ENCODE data around the gene HAUS2. TPM values are rescaled to one million over a fixed set of nuclear protein-coding genes. Genes with fewer than 3 reads are reported as not detected.

Gene HAUS2
- total RNA-seq, 1 experiment from 2014 or later: 29.6 TPM

DNA sequence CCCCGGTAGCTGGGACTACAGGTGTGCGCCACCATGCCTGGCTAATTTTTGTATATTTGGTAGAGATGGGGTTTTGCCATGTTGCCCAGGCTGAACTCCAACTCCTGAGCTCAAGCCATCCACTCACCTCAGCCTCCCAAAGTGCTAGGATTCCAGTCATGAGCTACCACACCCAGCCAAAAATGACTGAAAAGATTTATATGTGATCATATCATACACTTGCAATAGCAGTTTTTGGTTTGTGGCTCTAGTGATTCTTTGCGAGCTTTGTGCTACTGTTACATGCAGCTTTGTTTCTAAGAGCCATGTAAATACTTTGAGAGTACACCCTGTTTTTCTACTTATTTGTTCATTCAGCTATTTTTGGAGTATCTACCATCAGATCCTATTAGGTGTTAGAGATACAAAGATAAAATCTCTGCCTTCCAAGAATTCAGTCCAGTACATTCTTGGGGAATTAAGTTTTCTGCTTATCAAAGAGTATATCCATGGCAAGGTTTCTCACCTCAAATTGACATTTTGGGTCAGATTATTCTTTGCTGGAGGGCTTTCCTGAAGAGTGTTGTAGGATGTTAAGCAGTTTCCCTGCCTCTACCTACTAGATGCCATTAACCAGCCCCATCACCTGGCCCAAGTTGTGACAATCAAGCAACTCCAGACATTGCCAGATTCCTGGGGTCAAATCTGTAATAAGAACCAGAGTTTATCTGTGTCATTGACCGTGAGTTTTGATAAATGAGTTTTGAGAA lies 38.2 kb upstream of the HAUS2 start:
- POLR2A ChIA-PET: interaction anchor here (0.8 to 2.7 kb wide), 6 partner anchors 9 to 38 kb away, joined by 3 to 26 read pairs (median 8); partner anchors contain the start of genes HAUS2, LRRC57, SNAP23 and ZNF106
- no peak for DNase-seq (ENCODE audit: unreplicated experiment)
- CTCF ChIA-PET: interaction anchor here (0.5 to 1.7 kb wide), 3 partner anchors 15 to 165 kb away, joined by 3 to 5 read pairs (median 4); partner anchors contain the start of gene SNAP23
- Mint-ChIP-seq H3K9me3 (ENCODE audit: unreplicated experiment) (no peaks in the 10 kb centered on the region), H3K27ac (ENCODE audit: low read depth, unreplicated experiment) (peak overlapping the region; percentile 39), H3K36me3 (ENCODE audit: insufficient read depth, unreplicated experiment) (peaks cover 38% of the 10 kb centered on the region), H3K27me3 (ENCODE audit: insufficient read depth, unreplicated experiment) (no peaks in the 10 kb centered on the region), H3K4me1 (ENCODE audit: insufficient read depth, unreplicated experiment) (peaks cover 6% of the 10 kb centered on the region), H3K4me3 (ENCODE audit: unreplicated experiment) (no peak overlapping the region)
- TF ChIP-seq, protein P1, sequence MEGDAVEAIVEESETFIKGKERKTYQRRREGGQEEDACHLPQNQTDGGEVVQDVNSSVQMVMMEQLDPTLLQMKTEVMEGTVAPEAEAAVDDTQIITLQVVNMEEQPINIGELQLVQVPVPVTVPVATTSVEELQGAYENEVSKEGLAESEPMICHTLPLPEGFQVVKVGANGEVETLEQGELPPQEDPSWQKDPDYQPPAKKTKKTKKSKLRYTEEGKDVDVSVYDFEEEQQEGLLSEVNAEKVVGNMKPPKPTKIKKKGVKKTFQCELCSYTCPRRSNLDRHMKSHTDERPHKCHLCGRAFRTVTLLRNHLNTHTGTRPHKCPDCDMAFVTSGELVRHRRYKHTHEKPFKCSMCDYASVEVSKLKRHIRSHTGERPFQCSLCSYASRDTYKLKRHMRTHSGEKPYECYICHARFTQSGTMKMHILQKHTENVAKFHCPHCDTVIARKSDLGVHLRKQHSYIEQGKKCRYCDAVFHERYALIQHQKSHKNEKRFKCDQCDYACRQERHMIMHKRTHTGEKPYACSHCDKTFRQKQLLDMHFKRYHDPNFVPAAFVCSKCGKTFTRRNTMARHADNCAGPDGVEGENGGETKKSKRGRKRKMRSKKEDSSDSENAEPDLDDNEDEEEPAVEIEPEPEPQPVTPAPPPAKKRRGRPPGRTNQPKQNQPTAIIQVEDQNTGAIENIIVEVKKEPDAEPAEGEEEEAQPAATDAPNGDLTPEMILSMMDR (IDR thresholded peaks at IDR 0.05; ENCODE audit: unreplicated experiment): no peak
- intact Hi-C loops (cut with micrococcal nuclease): no loop called here
- no TSS peak for BruUV-seq (replicated peaks)

DNA sequence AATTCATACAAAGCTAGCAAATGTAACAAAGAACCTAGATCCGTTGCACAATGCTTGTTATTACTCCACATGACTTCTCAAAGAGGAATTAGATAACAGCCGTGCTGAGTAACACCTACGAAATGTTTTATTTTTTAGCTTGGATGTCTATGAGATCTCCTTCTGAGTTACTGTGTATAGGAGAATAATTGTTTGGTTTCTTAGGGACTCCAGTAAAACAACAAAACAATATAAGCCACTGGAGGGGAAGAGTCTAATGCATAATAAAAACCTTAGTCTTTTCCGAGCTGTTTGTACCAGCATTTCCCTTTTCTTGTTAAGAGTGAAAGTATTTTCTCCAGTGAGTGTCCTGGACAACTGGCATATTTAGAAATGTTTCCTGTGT lies 37.6 kb upstream of the HAUS2 start:
- POLR2A ChIA-PET: interaction anchor here (0.8 to 2.7 kb wide), 6 partner anchors 12 to 37 kb away, joined by 3 to 26 read pairs (median 8); partner anchors contain the start of genes HAUS2, LRRC57, SNAP23 and ZNF106
- Mint-ChIP-seq H3K9me3 (ENCODE audit: unreplicated experiment) (no peaks in the 10 kb centered on the region), H3K4me3 (ENCODE audit: unreplicated experiment) (no peak overlapping the region), H3K36me3 (ENCODE audit: insufficient read depth, unreplicated experiment) (peaks cover 44% of the 10 kb centered on the region), H3K27me3 (ENCODE audit: insufficient read depth, unreplicated experiment) (no peaks in the 10 kb centered on the region), H3K4me1 (ENCODE audit: insufficient read depth, unreplicated experiment) (peaks cover 6% of the 10 kb centered on the region), H3K27ac (ENCODE audit: low read depth, unreplicated experiment) (peak overlapping the region; percentile 82)
- TF ChIP-seq, protein P1 (IDR thresholded peaks at IDR 0.05; ENCODE audit: unreplicated experiment): no peak
- CTCF ChIA-PET: interaction anchor here (0.6 to 1.7 kb wide), 2 partner anchors 15 to 57 kb away, joined by 3 to 4 read pairs; partner anchors contain the start of gene SNAP23
- BruUV-seq (replicated peaks): no TSS peak
- peak; percentile 45 for DNase-seq (ENCODE audit: unreplicated experiment)
- intact Hi-C loops (cut with micrococcal nuclease): no loop called here

DNA sequence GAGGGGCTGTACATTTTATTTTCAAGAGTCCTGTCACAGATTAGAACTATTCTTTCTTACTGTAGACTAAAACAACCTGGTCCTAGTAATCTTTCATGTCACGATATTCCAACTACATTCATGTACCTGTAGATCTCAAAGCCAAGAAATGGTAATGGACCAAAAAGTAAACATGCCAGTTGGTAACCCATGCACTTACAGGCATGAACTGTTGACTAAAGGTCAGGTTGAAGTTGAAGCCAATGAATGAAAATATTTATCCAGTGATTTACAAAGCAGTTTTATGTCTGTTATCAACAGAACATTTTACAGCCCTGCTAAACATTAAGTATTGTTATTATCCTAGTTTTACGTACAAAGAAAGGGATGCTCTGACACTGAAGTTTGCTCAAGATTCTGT lies 25.3 kb upstream of the HAUS2 start:
- TF ChIP-seq, protein P1 (IDR thresholded peaks at IDR 0.05; ENCODE audit: unreplicated experiment): no peak
- Mint-ChIP-seq H3K27me3 (ENCODE audit: insufficient read depth, unreplicated experiment) (no peaks in the 10 kb centered on the region), H3K36me3 (ENCODE audit: insufficient read depth, unreplicated experiment) (peaks cover 68% of the 10 kb centered on the region), H3K4me3 (ENCODE audit: unreplicated experiment) (no peak overlapping the region), H3K4me1 (ENCODE audit: insufficient read depth, unreplicated experiment) (no peaks in the 10 kb centered on the region), H3K27ac (ENCODE audit: low read depth, unreplicated experiment) (no peak overlapping the region), H3K9me3 (ENCODE audit: unreplicated experiment) (no peaks in the 10 kb centered on the region)
- no peak for DNase-seq (ENCODE audit: unreplicated experiment)
- no TSS peak for BruUV-seq (replicated peaks)
- ChIA-PET POLR2A (interaction anchor here (0.7 kb wide), 1 partner anchor 88 kb away, joined by 4 read pairs; no protein-coding TSS in a partner anchor), CTCF (no interaction called here)
- intact Hi-C loops (cut with micrococcal nuclease): no loop called here

DNA sequence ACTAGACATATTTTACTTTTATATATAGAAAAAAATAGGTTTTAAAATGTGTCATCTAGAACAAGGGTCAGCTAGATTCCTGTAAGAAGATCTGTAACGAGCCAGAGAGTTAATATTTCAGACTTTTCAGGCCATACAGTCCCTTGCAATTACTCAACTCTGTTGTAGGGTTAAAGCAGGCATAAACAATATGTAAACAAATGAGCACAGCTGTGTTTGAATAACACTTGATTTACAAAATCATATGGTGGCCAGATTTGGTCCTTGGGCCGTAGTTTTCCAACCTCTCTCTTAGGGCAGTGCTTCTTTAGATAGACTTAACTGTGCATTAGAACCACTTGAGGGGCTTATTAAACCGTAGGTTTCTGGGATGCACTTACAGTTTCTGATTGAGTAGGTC lies 19.7 kb upstream of the HAUS2 start:
- intact Hi-C loops (cut with micrococcal nuclease): no loop called here
- Mint-ChIP-seq H3K4me3 (ENCODE audit: unreplicated experiment) (no peak overlapping the region), H3K4me1 (ENCODE audit: insufficient read depth, unreplicated experiment) (no peaks in the 10 kb centered on the region), H3K36me3 (ENCODE audit: insufficient read depth, unreplicated experiment) (peaks cover 55% of the 10 kb centered on the region), H3K27ac (ENCODE audit: low read depth, unreplicated experiment) (no peak overlapping the region), H3K9me3 (ENCODE audit: unreplicated experiment) (no peaks in the 10 kb centered on the region), H3K27me3 (ENCODE audit: insufficient read depth, unreplicated experiment) (no peaks in the 10 kb centered on the region)
- ChIA-PET POLR2A (interaction anchor here (1.2 to 1.7 kb wide), 3 partner anchors 13 to 34 kb away, joined by 4 to 8 read pairs (median 5); no protein-coding TSS in a partner anchor), CTCF (no interaction called here)
- TF ChIP-seq, protein P1 (IDR thresholded peaks at IDR 0.05; ENCODE audit: unreplicated experiment): no peak
- BruUV-seq (replicated peaks): no TSS peak
- DNase-seq (ENCODE audit: unreplicated experiment): no peak
